ENCODE data around the gene SMPD3. TPM values are rescaled to one million over a fixed set of nuclear protein-coding genes. Genes with fewer than 3 reads are reported as not detected.

SMPD3 gene
- total and polyA plus RNA-seq, 9 donors = 0.40 to 31.4 (median 2.2) TPM

DNA sequence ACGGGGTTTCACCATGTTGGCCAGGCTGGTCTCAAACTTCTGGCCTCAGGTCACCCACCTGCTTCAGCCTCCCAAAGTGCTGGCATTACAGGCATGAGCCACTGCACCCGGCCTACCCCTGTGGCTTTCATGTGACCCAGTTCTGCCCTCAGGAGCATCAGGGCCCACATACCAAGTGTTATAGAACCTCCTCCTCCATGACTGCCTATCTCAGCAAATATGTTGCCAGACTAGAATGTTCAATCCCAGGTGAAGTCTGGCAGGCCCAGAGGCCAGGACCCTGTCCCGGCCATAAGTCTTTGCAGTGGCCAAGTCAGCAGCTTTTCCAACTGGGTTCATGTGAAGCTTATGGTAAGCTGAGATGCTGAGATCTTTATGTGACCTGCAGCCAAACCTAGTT lies 9.8 kb upstream of the SMPD3 start:
- no peaks in the 10 kb centered on the region for H3K9me3 ChIP-seq
- H3K27me3 ChIP-seq = no peaks in the 10 kb centered on the region

DNA sequence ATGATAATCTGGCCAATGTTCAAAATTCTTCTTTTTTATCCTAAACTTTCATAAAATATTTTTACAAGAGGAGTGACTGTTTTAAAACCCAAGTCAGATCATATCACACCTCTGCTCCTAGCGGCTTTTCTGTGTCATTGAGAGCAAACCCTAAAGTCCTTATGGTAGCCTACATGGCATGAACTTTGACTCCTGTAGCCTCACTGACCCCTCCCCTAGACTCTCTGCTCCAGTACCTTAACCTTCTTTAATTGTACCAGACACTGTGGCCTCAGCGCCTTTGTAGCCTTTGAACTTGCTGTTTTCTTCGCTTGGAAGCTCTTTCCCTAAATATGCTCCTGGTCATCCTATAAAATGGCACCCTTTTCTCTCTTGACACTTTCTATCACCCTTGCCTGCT lies 7.3 kb upstream of the SMPD3 start:
- no peak for TF ChIP-seq EP300 (IDR thresholded peaks at IDR 0.05)
- TF ChIP-seq, protein P1, sequence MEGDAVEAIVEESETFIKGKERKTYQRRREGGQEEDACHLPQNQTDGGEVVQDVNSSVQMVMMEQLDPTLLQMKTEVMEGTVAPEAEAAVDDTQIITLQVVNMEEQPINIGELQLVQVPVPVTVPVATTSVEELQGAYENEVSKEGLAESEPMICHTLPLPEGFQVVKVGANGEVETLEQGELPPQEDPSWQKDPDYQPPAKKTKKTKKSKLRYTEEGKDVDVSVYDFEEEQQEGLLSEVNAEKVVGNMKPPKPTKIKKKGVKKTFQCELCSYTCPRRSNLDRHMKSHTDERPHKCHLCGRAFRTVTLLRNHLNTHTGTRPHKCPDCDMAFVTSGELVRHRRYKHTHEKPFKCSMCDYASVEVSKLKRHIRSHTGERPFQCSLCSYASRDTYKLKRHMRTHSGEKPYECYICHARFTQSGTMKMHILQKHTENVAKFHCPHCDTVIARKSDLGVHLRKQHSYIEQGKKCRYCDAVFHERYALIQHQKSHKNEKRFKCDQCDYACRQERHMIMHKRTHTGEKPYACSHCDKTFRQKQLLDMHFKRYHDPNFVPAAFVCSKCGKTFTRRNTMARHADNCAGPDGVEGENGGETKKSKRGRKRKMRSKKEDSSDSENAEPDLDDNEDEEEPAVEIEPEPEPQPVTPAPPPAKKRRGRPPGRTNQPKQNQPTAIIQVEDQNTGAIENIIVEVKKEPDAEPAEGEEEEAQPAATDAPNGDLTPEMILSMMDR (IDR thresholded peaks at IDR 0.05) = no peak
- TF ChIP-seq POLR2A (IDR thresholded peaks at IDR 0.05) = no peak
- Histone ChIP-seq H3K36me3 (no peaks in the 10 kb centered on the region), H3K4me1 (ENCODE audit: insufficient read depth) (no peaks in the 10 kb centered on the region), H3K27ac (no peak overlapping the region), H3K9me3 (no peaks in the 10 kb centered on the region), H3K27me3 (no peaks in the 10 kb centered on the region), H3K4me3 (no peak overlapping the region)
- 89 to 95% (median 92%) methylated on average over 3 of the region's 3 CpGs for WGBS, 3 donors
- no peak for DNase-seq
- intact Hi-C loops (cut with DNase I) = no loop called here

More for the DNA sequence above, 9.8 kb upstream of the SMPD3 start:
- TF ChIP-seq, protein P1 (IDR thresholded peaks at IDR 0.05) = no peak
- TF ChIP-seq EP300 (IDR thresholded peaks at IDR 0.05) (no peak), POLR2A (IDR thresholded peaks at IDR 0.05) (no peak)
- intact Hi-C loops (cut with DNase I) = no loop called here
- 91 to 95% (median 95%) methylated on average over 3 of the region's 3 CpGs for WGBS, 3 donors
- no peaks in the 10 kb centered on the region for H3K4me1 ChIP-seq (ENCODE audit: insufficient read depth)
- H3K36me3 ChIP-seq = no peaks in the 10 kb centered on the region
- no peak overlapping the region for H3K27ac ChIP-seq
- H3K4me3 ChIP-seq = no peak overlapping the region
- no peak for DNase-seq

- DNase-seq = no peak
- no peaks in the 10 kb centered on the region for H3K9me3 ChIP-seq
- H3K27me3 ChIP-seq = no peaks in the 10 kb centered on the region
- intact Hi-C loops (cut with DNase I) = no loop called here
- TF ChIP-seq POLR2A (IDR thresholded peaks at IDR 0.05) (no peak), EP300 (IDR thresholded peaks at IDR 0.05) (no peak)
- TF ChIP-seq, protein P1 (IDR thresholded peaks at IDR 0.05) = no peak
- no peak overlapping the region for H3K4me3 ChIP-seq
- H3K36me3 ChIP-seq = no peaks in the 10 kb centered on the region
- H3K27ac ChIP-seq = no peak overlapping the region
- H3K4me1 ChIP-seq (ENCODE audit: insufficient read depth) = no peaks in the 10 kb centered on the region
- 18 to 33% (median 21%) methylated on average over 5 of the region's 5 CpGs for WGBS, 3 donors
Measured at GRCh38 chr16:68454920-68455435, 6.7 kb upstream of the SMPD3 start.

DNA sequence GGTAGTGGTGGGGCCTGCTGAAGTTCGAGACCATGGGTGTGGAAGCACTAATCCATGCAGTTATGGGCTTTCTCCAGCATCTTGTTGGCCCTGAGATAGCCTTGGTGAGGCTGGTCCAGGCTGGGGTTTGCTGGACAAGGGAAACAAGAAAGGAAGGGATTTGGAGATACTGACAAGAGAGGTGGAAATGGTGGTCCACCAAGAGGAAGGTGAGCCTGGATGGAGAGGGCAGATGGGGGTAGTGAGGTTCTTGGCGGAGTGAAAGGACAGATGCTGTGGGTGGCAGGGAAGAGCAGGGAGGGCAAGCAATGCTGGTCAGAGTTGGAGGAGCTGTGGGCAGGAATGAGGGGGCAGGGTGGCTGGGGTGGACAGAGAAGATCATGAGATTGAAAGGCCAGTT lies 5.5 kb upstream of the SMPD3 start:
- Histone ChIP-seq H3K9me3 (no peaks in the 10 kb centered on the region), H3K4me1 (ENCODE audit: insufficient read depth) (peaks cover under 1% of the 10 kb centered on the region), H3K4me3 (no peak overlapping the region), H3K27me3 (no peaks in the 10 kb centered on the region), H3K27ac (no peak overlapping the region), H3K36me3 (no peaks in the 10 kb centered on the region)
- TF ChIP-seq, protein P1 (IDR thresholded peaks at IDR 0.05) = no peak
- TF ChIP-seq POLR2A (IDR thresholded peaks at IDR 0.05) = no peak
- TF ChIP-seq EP300 (IDR thresholded peaks at IDR 0.05) = no peak
- 91 to 100% (median 97%) methylated on average over 2 of the region's 2 CpGs for WGBS, 3 donors
- DNase-seq = no peak
- intact Hi-C loops (cut with DNase I) = no loop called here
